Motor neuron (in vitro differentiated cells): ENCODE data around the gene PDCD4. TPM values are rescaled to one million over a fixed set of nuclear protein-coding genes. Genes with fewer than 3 reads are reported as not detected.
"Not testable (repeated sequence)": the region's sequence is repeated elsewhere in the genome, so short reads cannot be mapped to it uniquely, and the experiment has no call there.

Experiments used
- ATAC-seq, 8 experiments: fragments of 200-7000 bp; cut with Tn5 transposase; replicated peaks in 6 of 8; 2 replicates each; pipeline ENCODE4 v1.8.0; 2021; ENCODE audit warnings: mild to moderate bottlenecking in 8 of 8, moderate library complexity in 8 of 8
- H3K27ac ChIP-seq, 2 donors: fragments of 250-450 bp; sonication (Bioruptor Pico); 2 replicates each; pipeline ENCODE4 v1.9.0; 2021; ENCODE audit warnings: antibody characterized with exemption in 2 of 2, mild to moderate bottlenecking in 2 of 2, moderate library complexity in 1 of 2
- H3K4me1 ChIP-seq, 2 donors: fragments of 250-450 bp; sonication (Bioruptor Pico); replicated peaks in 1 of 2; 2 replicates each; pipeline ENCODE4 v1.6.1; 2021; ENCODE audit warnings: antibody characterized with exemption in 2 of 2, mild to moderate bottlenecking in 2 of 2, moderate library complexity in 1 of 2
- H3K4me3 ChIP-seq, 5 donors: fragments of 250-450 bp; sonication (Bioruptor Pico); 2 replicates each; pipeline ENCODE4 v1.9.0; 2021; ENCODE audit warnings: antibody characterized with exemption in 5 of 5, mild to moderate bottlenecking in 5 of 5, moderate library complexity in 4 of 5
- WGBS, 10 experiments: fragments of 450-650 bp; shearing (Covaris generic); methylation state at CpG; one replicate each; pipeline ENCODE4 v1.0.0; 2022; 5-methylcytosine and 5-hydroxymethylcytosine counted together
- in situ Hi-C, 9 experiments: fragments of 400-800 bp; cut with MboI; loops; one replicate each; pipeline ENCODE4 v1.15.0; 2021; ENCODE audit warnings: low sequenced_read_pairs in 9 of 9, low pct_unique_long_range_greater_than_20kb in 2 of 9; ENCODE audit not compliant: unreplicated experiment in 9 of 9
- total RNA-seq, 8 experiments: library from RNA; unstranded; fragments of 300-600 nt; gene quantifications; 2 replicates each; pipeline versions ENCODE4 v1.2.3 to v1.2.4, GENCODE V29; 2022

The PDCD4 gene
- total RNA-seq, 8 experiments from 2014 or later: 34.2 to 141 (median 55.0) TPM

DNA sequence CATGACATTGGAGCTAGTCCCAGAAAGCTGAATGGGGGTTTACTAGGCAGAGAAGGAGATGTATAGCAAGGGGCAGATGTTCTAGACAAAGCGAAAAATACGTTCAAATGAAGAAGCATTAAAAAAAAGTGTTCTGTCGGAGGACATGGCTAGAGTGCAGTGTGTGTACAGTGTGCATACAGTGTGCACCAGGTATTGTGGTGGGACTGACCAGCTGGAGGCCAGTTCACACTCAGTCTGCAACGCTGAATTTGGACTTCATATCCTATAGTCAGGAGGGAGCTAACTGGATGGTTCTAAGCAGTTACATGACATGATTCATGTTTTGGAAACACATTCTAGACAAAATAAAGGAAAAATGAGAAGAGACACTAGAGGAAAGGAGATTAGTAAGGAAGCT lies 38.4 kb downstream of the PDCD4 start:
- WGBS, 10 experiments: 80 to 100% (median 92%) methylated on average over 1 to 4 of the region's 4 CpGs
- no peak for ATAC-seq
- Histone ChIP-seq H3K4me3 (no peak overlapping the region), H3K27ac (no peak overlapping the region), H3K4me1 (no peaks in the 10 kb centered on the region)
- in situ Hi-C loops: no loop called here

DNA sequence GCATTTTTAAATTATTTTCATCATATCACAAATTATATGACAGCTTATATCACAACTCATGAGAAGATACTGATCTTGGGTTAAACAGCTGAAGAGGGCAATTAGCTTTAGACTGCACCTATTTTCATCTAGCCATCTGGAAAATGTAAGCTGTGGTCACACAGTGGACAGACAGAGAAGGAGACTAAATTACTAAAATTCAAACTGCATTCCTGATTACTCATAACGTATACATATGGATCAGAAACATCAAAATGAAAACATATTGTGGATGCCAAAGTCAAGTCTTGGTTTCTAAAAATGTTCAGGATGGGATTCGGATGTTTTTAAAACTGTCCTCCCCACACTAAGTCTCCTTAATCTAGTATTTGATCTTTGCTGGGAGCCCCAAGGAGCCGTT lies 40.6 kb downstream of the PDCD4 start:
- no peak overlapping the region for H3K4me3 ChIP-seq
- ATAC-seq: peak in 2 of 8 experiments; percentile 22 to 47
- in situ Hi-C loops: no loop called here
- H3K27ac ChIP-seq: no peak overlapping the region
- H3K4me1 ChIP-seq: peaks cover 7 to 15% of the 10 kb centered on the region in 2 donors
- 0 to 100% (median 75%) methylated on average over 1 to 3 of the region's 3 CpGs; no CpG with 5 or more reads in 1 of the 10 experiments for WGBS, 10 experiments

DNA sequence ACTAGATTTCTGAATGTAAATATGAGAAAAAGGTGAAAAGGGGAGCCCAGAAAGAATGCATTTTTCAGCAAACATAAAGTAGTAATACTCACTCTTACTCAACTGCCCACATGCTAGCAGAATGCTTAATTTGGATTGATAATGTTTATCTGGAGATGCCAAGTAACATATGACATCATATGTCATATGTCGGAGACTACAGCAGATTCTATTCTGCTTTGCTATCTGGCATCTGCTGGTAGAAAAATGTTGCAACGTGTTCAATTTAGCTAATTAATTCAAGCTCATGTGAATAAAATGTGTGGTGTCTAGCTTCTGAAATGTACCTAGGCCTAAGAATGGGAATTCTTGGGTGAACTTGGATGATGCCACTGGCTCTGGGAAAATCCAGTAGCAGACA lies 42.7 kb downstream of the PDCD4 start:
- no peak overlapping the region for H3K27ac ChIP-seq
- in situ Hi-C loops: no loop called here
- WGBS, 10 experiments: 17 to 100% (median 83%) methylated on average over 1 to 2 of the region's 2 CpGs; no CpG with 5 or more reads in 1 of the 10 experiments
- H3K4me1 ChIP-seq: peaks cover 11 to 16% of the 10 kb centered on the region in 2 donors
- no peak overlapping the region for H3K4me3 ChIP-seq
- no peak for ATAC-seq

DNA sequence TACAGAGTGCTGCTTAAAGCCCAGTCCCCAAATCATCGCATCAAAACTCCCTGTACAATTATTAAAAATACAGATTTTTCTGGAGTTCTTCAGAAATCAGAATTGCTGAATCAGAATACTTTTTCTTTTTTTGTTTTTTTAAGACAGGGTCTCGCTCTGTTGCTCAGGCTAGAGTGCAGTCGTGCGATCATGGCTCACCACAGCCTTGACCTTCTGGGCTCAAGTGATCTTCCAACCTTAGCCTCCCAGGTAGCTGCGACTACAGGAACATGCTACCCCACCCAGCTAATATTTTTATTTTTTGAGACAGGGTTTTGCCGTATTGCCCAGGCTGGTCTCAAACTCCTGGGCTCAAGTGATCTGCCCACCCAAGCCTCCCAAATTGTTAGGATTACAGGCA lies 43.3 kb downstream of the PDCD4 start:
- H3K27ac ChIP-seq: no peak overlapping the region
- no peak for ATAC-seq
- WGBS, 10 experiments: 93 to 100% (median 100%) methylated on average over 3 to 6 of the region's 6 CpGs; no CpG with 5 or more reads in 1 of the 10 experiments
- in situ Hi-C loops: no loop called here
- peaks cover 11 to 16% of the 10 kb centered on the region in 2 donors for H3K4me1 ChIP-seq
- no peak overlapping the region for H3K4me3 ChIP-seq

DNA sequence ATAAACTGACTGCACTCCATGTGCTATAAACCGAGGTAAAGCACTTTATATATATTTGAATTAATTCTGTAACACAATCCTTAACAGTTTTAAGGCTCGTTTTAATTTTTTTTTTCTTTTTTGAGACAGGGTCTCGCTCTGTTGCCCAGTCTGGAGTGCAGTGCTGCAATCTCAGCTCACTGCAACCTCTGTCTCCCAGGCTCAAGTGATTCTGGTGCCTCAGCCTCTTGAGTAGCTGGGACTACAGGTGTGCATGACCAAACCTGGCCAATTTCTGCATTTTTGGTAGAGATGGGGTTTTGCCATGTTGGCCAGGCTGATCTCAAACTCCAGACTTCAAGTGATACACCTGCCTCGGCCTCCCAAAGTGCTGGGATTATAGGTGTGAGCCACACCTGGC lies 43.9 kb downstream of the PDCD4 start:
- in situ Hi-C loops, ATAC-seq, H3K4me3 ChIP-seq, H3K27ac ChIP-seq: not testable (repeated sequence)
- H3K4me1 ChIP-seq: peaks cover 11 to 16% of the 10 kb centered on the region in 2 donors
- WGBS, 10 experiments: 84 to 100% (median 93%) methylated on average over 2 to 4 of the region's 4 CpGs; no CpG with 5 or more reads in 2 of the 10 experiments

DNA sequence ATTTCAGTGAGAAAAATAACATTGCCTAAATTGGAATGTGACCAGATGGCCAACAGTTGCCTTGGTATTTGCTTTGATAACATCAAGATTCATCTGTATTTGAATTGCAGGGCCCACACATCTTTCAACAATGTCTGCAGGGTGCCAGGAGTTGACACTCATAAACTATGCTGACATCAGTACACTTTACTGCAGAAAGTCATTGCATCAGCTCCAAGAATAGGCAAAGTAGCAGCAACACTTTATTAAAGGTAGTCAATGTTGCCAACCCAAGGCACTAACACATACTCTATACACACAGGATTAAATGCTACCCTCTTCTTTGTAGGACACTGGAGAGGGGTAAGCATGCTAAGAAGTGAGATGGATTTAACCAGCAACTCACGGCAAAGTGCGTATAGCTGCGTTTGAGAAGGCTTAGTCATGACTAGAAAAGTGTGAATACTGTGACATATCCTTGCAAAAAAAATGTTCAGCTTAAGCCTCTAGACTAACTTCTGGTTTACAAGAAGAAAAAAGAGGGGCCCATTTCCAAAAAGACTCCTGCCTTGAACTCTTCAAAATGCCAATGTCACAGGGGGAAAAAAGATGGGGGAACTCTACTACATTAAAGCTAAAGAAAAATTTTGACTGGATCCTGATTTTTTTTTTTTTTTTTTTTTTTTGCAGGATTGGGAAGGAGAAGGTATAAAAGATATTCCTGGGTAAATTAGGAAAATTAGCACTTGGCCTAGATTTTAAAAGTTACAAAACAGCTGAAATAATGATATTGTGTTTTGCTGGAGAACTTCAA lies 45.0 kb downstream of the PDCD4 start:
- Histone ChIP-seq H3K4me1 (peaks cover 11 to 21% of the 10 kb centered on the region in 2 donors), H3K27ac (peak overlapping the region in 1 of 2 donors; percentile 69), H3K4me3 (peak overlapping the region in 1 of 5 donors; percentile 6)
- in situ Hi-C loops: no loop called here
- peak in 2 of 8 experiments; percentile 0 to 1 for ATAC-seq
- 22 to 95% (median 55%) methylated on average over 1 to 3 of the region's 3 CpGs; no CpG with 5 or more reads in 4 of the 10 experiments for WGBS, 10 experiments

DNA sequence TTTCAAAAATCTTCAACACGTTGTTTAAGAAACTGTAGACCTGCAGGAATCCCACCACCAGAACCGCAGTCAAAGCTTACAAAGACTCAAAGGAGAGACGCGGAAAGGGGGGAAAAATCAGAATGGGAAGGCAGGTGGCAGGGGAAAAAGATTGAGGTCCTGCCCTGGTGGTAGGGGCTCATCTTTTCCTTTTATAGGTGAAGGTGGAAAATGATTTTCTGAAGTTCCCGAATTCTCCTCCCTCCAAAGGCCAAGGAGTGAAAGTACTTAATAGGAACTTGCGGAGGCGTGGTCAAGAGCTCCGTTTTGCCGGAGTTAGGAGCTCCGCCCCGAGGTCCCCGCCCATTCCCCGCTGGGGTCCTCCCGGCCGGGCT lies 46.5 kb downstream of the PDCD4 start:
- in situ Hi-C loops: no loop called here
- H3K4me1 ChIP-seq: peaks cover 11 to 27% of the 10 kb centered on the region in 2 donors
- H3K4me3 ChIP-seq: peak overlapping the region; percentile 65 to 91 (median 87)
- peak overlapping the region; percentile 96 to 97 for H3K27ac ChIP-seq
- WGBS, 10 experiments: 0 to 4% (median 0%) methylated on average over 1 to 10 of the region's 15 CpGs; no CpG with 5 or more reads in 1 of the 10 experiments
- no peak for ATAC-seq

DNA sequence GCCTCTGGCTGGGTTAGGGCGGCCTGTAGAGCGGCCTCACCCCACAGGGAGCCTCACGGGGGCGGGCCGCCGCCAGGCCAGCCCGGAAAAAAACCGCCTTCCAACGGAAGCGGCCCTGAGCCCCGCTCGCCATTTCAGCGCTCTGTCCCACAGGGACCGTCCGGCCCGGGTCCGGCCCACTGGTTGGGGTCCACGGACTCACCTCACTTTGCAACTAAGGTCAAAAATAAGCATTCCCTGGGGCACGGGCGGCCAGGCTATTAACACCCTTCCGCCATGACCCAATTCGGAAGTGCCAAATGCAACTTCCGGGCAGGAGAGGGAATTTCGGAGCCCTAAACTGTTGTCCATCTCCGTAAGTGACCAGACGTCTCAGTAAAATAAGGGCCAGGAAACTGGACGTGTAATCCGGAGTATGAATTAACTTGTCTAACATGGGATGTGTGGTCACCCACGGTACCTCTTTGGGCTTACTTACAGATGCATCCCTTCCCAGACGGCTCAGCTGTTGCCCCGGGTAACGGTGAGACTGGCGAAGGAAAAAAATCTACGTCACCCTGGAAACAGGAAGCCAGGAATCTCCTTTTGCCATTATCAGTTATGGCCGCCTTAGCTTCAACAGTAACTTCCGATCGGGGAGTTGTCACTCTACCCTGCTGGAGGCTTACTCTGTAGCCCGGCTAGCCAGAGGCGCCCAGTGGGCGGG lies 47.1 kb downstream of the PDCD4 start, which contains the start of gene BBIP1:
Gene BBIP1, minus strand, starts transcription at position 538 of the 706 bp plus-strand sequence. CDS start 1,023 bp downstream, outside the sequence.
- Histone ChIP-seq H3K4me1 (peaks cover 11 to 27% of the 10 kb centered on the region in 2 donors), H3K4me3 (peak within 1 kb of the TSS; percentile 74 to 91 (median 87)), H3K27ac (peak within 1 kb of the TSS; percentile 96 to 97)
- in situ Hi-C loops: no loop called here
- peak; percentile 76 to 92 (median 89) for ATAC-seq
- WGBS, 10 experiments: 0% methylated on average over 1 to 15 of the region's 40 CpGs; no CpG with 5 or more reads in 1 of the 10 experiments

DNA sequence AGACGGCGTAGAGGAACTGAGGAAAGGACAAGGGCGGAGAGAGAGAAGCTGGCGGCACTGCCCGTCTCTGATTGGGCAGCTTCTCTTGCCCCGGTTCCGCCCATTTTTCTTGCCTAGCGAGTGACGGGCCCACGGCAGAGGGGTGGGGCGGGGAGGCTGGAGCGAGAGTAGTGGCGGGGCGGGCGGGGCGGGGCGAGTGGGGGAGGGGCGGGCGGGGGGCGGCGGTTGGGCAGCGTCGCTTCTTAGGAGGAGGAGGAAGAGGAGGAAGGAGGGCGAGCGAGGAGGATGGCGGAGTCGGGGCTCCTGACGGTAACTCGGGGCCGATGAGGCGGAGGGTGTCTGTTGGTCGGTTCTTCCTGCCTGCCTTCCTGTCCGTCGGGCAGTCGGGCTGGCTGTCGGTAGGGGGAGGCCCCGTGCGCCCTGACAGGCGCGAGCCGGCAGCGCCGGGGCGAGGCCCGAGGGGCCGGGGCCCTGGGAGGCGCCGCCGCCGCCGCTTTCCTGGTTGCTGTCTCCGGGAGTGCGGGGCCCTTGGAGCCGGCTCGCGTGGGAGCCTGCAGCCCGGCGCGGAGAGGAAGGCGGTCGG lies 47.7 kb downstream of the PDCD4 start, which contains the start of gene SHOC2:
Gene SHOC2, plus strand, starts transcription at position 256 of the 583 bp plus-strand sequence. CDS start 44,755 bp downstream, outside the sequence.
- in situ Hi-C loops: no loop called here
- Histone ChIP-seq H3K4me3 (peak within 1 kb of the TSS; percentile 74 to 91 (median 87)), H3K27ac (peak within 1 kb of the TSS; percentile 96 to 97), H3K4me1 (peaks cover 16 to 30% of the 10 kb centered on the region in 2 donors)
- peak; percentile 37 to 56 (median 48) for ATAC-seq
- 0% methylated on average over 2 of the region's 61 CpGs; no CpG with 5 or more reads in 9 of the 10 experiments for WGBS, 10 experiments

DNA sequence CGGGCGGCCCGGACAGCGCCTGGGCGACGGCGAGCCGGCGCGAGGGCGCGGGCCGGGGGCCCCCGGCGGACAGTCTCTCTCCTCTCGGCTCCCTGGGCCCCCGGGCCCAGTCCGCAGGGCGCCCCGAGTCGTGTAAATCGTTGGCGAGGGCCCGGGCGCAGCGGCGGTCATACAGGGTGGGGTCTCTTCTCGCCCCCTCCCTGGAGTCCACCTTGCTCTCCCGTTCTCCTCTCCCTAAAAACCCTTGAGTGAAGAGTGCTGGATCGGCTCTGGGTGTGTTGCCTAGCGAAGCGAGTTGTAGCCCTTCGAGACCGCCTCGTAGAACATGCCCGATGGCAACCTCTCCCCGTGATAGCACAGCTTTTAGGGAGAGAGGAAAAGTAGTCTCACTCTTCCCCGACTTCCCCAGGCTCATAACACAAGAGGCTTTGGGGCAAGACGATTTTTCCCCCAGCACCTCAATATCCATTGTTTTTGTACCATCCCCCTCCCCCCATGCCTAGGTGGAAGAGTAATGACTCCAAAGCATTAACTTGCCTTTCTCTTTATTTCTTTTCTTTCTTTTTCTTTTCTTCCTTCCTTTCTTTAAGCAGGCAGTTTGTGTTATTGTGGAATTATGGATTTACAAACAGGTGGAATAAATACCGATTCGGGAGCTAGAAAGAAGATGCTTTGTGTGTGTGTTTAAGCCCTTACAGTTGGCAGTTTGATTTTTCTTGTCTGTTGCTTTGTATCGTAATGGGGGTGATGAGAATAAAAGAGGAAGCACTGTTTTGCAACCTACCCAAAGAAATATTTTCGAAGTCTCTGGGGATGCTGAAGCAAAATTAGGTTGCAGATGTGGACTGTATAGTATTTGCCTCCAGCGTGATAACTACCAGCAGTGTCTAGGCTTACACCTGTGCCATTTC lies 48.5 kb downstream of the PDCD4 start:
- peak overlapping the region; percentile 74 to 91 (median 87) for H3K4me3 ChIP-seq
- WGBS, 10 experiments: 0 to 2% (median 0%) methylated on average over 2 to 21 of the region's 44 CpGs
- in situ Hi-C loops: no loop called here
- H3K4me1 ChIP-seq: peaks cover 16 to 30% of the 10 kb centered on the region in 2 donors
- peak in 1 of 8 experiments; percentile 0 for ATAC-seq
- H3K27ac ChIP-seq: peak overlapping the region; percentile 83 to 88

DNA sequence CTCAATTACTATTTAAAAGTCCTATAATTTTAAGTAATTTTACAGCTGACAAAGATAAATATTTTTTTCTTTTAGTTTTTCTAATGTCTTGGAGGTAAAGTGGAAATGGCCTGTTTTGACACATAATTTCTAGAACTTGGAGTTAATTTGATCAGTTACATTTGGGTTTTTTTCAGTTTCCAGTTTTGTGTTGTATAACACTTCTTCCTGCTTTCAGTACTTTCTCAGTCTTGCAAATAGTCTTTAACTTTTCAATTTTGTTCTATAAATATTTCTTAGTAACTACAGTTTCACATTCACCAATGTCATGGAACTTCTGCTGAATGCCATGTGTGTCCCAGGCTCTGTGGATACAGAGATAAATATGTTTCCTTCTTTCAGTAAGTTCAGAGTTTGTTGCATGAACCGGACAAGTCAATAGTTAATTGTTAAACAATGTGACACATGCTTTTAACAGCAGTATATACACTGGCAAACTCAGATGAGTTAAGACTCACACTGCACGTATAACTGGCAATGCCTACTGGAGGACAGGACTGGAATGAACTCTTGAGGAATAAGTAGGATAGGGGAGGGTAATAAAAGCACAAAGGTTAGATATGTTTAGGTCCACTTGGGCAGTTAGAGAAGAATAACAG lies 52.2 kb downstream of the PDCD4 start:
- Histone ChIP-seq H3K27ac (no peak overlapping the region), H3K4me3 (no peak overlapping the region), H3K4me1 (peaks cover 5 to 14% of the 10 kb centered on the region in 2 donors)
- in situ Hi-C loops: no loop called here
- ATAC-seq: peak in 1 of 8 experiments; percentile 1
- 0 to 100% (median 67%) methylated on average over 1 to 2 of the region's 2 CpGs for WGBS, 10 experiments
